Left lobe of liver (tissue), 2 donors: ENCODE measurements around the gene RAB33A. TPM values are rescaled to one million over a fixed set of nuclear protein-coding genes. Genes with fewer than 3 reads are reported as not detected.

Source experiments
- ATAC-seq: fragments of 200-7000 bp; cut with Tn5 transposase; one replicate; pipeline ENCODE4 v1.9.1; 2020; ENCODE audit warnings: mild to moderate bottlenecking, moderate library complexity
- DNase-seq: peaks from one replicate; pipeline ENCODE4 v3.0.0-alpha.2; 2020; ENCODE audit warnings: low spot score
- total RNA-seq: library from RNA; stranded (reverse); gene quantifications from one replicate; pipeline ENCODE4 v1.2.1, GENCODE V29; 2021
- donor health status: DM: no; HTN: no; CAD: no; lungs with moderate emphysema.
- donor health status: DM: no; HTN: yes; CAD: no.

The RAB33A gene
- total RNA-seq = 0.15 TPM

- DNase-seq (no peak), ATAC-seq (peak; percentile 22)
These were observed at the start of gene RAB33A for GRCh38 chrX:130171446-130172126. TSS of gene RAB33A (plus strand) at chrX:130171962. CDS start at chrX:130172063, 101 bp downstream.

DNA sequence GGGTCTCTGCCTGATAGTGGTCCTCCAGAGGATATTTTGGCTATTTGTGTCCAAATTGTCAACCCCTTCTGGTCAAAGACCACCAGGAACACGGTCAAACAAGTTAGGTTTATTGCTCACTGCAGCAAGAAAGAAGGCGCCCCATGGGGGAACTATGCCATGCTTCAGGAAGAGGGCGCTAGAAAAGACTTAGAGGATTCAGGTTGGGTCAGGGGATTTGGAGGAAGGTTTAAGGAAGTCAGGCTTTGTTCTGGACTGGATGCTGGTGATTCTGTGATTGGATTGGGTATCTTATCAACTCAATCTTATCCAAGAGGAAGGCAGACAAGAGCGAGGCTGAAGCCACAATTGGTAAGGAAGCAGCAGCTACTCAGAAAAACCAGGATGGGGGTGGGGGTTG lies 47.2 kb upstream of the RAB33A start:
- ATAC-seq = no peak
- no peak for DNase-seq

GRCh38 chrX:130125091-130125874 lies 46.5 kb upstream of the RAB33A start:
- DNase-seq = no peak
- no peak for ATAC-seq

- no peak for ATAC-seq
- DNase-seq = no peak
These were observed 40.8 kb upstream of the RAB33A start for GRCh38 chrX:130130990-130131389.

DNA sequence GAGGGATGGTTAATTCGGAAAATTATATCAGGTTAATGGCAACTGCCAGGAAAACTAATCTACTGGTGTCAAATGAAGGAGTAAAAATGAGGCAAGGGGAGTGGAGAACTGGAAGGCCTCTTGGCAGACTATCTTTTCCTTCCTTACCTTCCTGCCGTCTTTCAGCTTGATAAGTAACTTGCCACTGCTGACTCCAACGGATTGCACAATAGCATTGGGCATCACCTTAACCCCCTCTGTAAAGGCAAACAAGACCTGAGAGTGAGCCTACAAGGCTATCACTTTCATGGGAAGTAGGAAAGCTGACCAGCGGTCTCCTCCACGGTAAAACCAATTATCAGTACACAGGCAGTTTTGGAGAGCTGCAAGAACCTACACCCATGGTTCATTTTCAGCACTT lies 35.3 kb upstream of the RAB33A start:
- DNase-seq (no peak), ATAC-seq (peak; percentile 13)

DNA sequence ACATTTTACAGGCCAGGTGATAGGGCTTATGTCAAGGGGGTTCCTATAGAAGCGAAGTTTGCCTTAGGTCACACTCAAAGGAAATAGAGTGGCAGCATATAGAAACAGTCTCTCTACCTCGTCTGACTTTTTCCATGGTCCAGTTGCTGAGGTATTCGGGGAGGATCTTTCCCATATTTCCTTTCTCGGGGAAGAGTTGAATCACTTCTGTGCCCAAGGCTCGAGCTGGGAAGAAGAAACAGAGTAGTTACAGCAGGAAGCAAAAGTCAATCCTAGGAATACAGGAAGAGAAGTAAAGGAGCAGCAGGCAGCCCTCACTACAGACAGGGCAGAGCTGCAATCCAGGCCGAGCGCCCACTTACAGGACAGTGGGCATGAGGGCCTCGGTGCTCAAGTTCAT lies 34.8 kb upstream of the RAB33A start:
- DNase-seq (no peak), ATAC-seq (no peak)

DNA sequence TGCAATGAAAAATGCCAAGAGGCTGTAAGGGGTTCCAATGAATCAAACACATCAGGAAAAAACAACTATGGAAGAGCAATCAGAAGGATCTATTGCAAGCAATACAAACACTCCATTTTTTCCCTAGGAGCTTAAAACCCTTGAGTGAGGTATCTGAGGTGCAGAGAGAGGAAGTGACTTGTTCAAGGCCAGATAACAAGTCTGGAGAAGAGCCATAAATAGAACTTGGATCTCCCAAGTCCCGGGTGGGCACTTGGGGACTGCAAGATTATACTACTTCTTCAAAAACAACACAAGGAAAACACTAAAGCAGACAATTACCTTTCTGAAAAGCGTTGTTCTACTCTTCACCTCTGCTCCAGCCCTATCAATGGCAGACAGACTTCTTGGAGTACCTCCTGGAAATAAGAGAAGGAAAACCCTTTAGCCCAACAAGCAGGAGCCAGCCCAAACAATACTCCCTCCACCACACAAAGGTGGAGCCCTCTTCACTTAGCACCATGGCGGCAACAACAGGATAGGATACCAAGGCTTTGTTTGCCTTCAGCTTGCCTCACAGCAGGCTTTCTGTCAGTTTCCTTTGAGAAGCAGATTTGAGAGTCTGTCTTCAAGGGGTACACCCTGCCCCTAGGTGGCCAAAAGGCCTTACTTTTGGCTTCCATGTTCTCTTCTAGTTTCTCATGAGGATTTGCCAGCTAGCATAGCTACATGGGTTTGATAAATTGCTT lies 32.1 kb upstream of the RAB33A start:
- no peak for ATAC-seq

DNA sequence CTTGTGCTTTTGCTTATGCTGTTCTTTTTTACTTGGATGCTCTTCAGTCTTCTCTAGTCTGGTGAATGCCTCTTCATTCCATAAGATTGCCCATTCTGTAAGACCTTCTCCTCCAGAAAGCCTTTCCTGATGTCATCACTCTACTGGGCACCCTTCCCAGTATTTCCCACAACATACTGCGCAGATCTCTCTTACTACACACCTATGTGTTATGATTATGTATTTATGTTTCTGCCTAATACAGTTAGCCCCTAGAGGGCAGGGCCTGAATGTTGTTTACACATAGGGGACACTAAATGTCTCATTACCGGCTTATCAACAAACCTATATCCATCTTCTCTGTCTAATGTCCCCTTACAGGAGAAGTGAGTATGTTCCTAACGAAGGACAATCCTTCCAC lies 27.3 kb upstream of the RAB33A start:
- DNase-seq (no peak), ATAC-seq (no peak)

More for the DNA sequence above, 32.1 kb upstream of the RAB33A start:
- DNase-seq = no peak

DNA sequence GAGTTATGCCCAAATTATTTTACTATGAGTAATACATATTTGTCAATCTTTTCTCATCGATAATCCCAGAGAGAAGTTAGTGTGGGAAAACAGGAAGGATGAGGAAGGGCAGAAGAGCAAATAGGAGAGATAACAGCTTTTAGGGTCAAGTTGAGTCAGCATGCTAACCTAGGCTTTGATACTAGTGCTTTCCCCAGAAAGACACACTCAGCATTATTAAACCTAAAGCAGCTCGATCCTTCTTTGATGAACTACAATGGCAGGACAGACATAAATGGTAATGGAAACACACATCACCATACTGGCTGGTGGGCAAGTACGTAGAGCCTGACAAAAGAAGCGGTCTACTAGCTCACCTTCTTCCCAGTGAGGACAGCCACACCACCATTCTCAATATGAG lies 26.6 kb upstream of the RAB33A start:
- ATAC-seq (no peak), DNase-seq (no peak)

GRCh38 chrX:130147631-130148030 lies 24.1 kb upstream of the RAB33A start:
- DNase-seq (no peak), ATAC-seq (no peak)

- ATAC-seq (no peak), DNase-seq (no peak)
These were observed 16.2 kb upstream of the RAB33A start for GRCh38 chrX:130155564-130155963.

DNA sequence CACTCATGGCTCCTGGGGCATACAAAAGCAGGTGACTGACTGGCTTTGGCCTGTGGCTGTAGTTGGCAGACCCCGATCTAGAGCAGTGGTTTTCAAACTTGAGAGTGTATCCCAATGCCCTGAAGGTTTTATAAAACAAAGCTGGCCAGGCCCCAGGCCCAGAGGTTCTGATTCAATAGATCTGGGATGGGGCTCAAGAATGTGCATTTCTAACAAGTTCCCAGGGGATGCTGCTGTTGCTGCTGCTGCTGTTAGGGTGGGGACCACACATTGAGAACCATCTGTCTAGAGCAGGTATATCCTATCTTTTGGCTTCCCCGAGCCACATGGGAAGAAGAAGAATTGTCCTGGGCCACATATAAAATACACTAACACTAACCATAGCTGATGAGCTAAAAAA lies 13.5 kb upstream of the RAB33A start:
- ATAC-seq (no peak), DNase-seq (no peak)

DNA sequence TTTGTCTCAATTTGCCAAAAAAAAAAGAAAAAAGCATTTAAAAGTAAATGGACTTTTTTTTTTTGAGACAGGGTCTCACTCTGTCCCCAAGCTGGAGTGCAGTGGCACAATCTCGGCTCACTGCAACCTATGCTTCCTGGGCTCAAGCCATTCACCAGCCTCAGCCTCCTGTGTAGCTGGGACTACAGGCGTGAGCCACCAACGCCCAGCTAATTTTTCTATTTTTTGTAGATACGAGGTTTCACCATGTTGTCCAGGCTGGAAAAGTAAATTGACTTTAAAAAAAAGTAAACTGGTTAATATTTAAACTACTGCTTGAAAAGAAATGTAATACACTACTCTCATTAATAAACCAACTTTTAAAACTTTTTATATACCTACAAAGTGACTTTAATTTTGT lies 12.0 kb upstream of the RAB33A start:
- DNase-seq (no peak), ATAC-seq (peak; percentile 52)

DNA sequence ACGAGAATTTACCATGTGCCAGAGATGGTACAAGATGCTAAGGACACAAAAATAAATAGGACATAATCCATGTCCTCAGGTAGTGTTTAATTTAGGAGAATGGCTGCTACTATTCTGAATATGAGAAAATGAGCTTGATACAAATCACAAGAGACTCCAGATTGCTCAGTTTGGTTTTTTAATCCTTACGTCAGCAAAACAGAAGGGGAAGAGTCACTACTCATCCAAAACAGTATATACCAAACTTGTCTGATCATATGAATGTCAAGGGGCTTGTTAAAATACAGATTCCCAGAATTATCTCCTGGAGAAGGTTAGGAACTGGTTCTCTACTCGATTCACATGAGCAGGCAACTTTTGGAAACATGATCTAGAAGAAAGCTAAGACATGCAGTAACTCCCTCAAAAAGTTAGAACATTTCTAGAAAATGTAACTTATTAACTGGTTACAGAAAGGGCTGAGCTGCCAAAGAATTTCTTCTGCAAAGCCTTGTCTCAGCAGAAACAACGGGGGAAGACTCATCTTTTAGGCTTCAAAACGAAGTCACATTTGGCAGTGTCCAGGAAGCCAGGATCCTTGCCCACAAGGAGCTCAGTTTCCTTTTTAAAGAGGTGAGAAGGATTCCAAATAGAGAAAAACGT lies 9.5 kb upstream of the RAB33A start:
- DNase-seq (no peak), ATAC-seq (no peak)

- DNase-seq (no peak), ATAC-seq (no peak)
These were observed 8.4 kb upstream of the RAB33A start for GRCh38 chrX:130163398-130163797.

GRCh38 chrX:130165181-130165702 lies 6.5 kb upstream of the RAB33A start:
- DNase-seq (no peak), ATAC-seq (peak; percentile 58)

- peak; percentile 94 for DNase-seq
- peak; percentile 93 for ATAC-seq
These were observed 5.9 kb upstream of the RAB33A start, which contains the start of gene AIFM1 for GRCh38 chrX:130165703-130166502. TSS of gene AIFM1 (minus strand) at chrX:130165841. CDS start at chrX:130165656, 185 bp downstream.

DNA sequence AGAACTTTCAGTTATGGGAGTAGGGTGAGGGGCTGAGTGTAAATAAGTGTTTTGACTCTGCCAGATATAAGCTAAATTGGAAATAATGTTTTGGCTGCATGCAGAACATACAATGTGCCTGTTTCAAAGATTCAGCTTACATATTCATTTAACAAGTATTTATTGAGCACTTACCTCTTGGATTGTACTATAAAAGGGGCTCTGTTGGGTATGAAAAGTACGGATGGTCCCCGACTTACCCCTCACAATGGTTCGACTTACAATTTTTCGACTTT lies 5.3 kb upstream of the RAB33A start:
- ATAC-seq (no peak), DNase-seq (no peak)

GRCh38 chrX:130167040-130167439 lies 4.7 kb upstream of the RAB33A start:
- ATAC-seq (no peak), DNase-seq (no peak)

DNA sequence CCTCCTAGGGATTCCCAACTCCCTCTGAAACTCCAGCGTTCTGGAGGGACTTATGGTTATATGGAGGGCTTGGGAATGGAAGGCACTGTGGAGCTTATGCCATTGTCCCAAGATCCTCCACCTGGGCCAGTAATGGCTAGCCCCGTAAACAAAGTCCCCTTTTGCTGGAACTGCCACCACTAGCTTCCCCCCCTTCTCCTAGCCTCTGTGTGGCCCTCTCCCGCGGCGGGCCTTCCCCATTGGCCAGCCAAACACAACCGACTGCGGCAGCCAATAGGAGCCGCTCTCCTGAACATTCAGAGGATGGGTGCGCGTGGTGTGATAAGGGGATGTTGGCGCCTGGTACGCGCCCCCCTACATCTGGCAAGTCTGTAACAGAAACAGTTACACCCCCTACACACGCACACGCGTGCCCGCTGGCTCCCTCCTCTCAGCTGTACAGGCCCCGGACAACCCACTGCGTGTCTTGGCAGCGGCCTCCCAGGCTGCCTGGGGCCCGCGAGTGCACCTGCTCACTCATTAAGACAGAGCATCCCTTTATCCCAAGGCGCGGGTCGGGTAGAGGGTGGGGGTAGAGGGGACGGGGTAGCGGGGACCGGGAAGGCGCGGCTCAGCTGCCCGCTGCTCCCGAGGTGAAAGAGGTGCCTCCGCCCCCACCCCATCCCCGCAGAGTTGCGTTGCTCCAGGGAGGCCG lies 863 bp upstream of the RAB33A start:
- ATAC-seq (no peak), DNase-seq (peak; percentile 45)
